ENCODE measurements around the gene ABCA1. TPM values are rescaled to one million over a fixed set of nuclear protein-coding genes. Genes with fewer than 3 reads are reported as not detected.

The ABCA1 gene
- polyA plus RNA-seq, 3 donors, result 2.0 to 5.1 (median 2.7) TPM

GRCh38 chr9:104969116-104969515, 41.2 kb upstream of the ABCA1 start:
- no peaks in the 10 kb centered on the region for H3K79me2 ChIP-seq (ENCODE audit: insufficient read depth, low read length)
- peak overlapping the region in 3 of 7 donors; percentile 30 to 98 (median 96) for H3K27ac Mint-ChIP-seq
- no peaks in the 10 kb centered on the region for H3K9me3 ChIP-seq (replicated peaks in 1 of 2; ENCODE audit: control insufficient read depth in 1 of 2, insufficient read depth in 1 of 2, low read length in 2 of 2)
- no peak overlapping the region for H3K4me3 ChIP-seq (replicated peaks in 1 of 3; ENCODE audit: low read depth in 2 of 3, low read length in 3 of 3)
- H3K4me3 Mint-ChIP-seq, result peak overlapping the region in 1 of 2 donors; percentile 89
- no peaks in the 10 kb centered on the region for H3K36me3 Mint-ChIP-seq
- H3K9ac ChIP-seq (ENCODE audit: insufficient read depth, low read length, poor library complexity, severe bottlenecking), result no peak overlapping the region
- peak overlapping the region; percentile 93 for H2AFZ ChIP-seq (ENCODE audit: insufficient read depth, low read depth, low read length, poor library complexity, severe bottlenecking)
- no peak overlapping the region for H3K27ac ChIP-seq (ENCODE audit: low read depth in 1 of 2, low read length in 2 of 2)
- H3K4me2 ChIP-seq (replicated peaks; ENCODE audit: extremely low read depth, low read length, poor library complexity, severe bottlenecking), result peak overlapping the region; percentile 97
- WGBS (ENCODE audit: insufficient coverage), result 79% methylated on average over 4 of the region's 4 CpGs
- peaks cover 18 to 19% of the 10 kb centered on the region in 2 donors for H3K4me1 ChIP-seq (ENCODE audit: control insufficient read depth in 1 of 2, insufficient read depth in 2 of 2, low read length in 2 of 2)
- no peak for TF ChIP-seq CTCF (IDR thresholded peaks at IDR 0.05)
- H3K27me3 Mint-ChIP-seq (ENCODE audit: low read depth in 3 of 3), result peaks cover 0 to 2% (median 2%) of the 10 kb centered on the region in 3 donors
- H3K36me3 ChIP-seq (replicated peaks in 1 of 2; ENCODE audit: control insufficient read depth in 1 of 2, insufficient read depth in 2 of 2, low read length in 2 of 2), result no peaks in the 10 kb centered on the region
- H3K4me1 Mint-ChIP-seq, result peaks cover 15% of the 10 kb centered on the region
- no peaks in the 10 kb centered on the region for H4K20me1 ChIP-seq (ENCODE audit: insufficient read depth, low read length)
- no peaks in the 10 kb centered on the region for H3K9me3 Mint-ChIP-seq
- intact Hi-C loops (cut with micrococcal nuclease), result loop anchor here (5.0 kb wide), 1 partner anchor 42 kb away; the partner anchor contains the start of gene ABCA1 (in 2 of the 2)
- H3K27me3 ChIP-seq (ENCODE audit: control insufficient read depth in 2 of 2, insufficient read depth in 2 of 2, low read length in 2 of 2), result no peaks in the 10 kb centered on the region
- no peak for DNase-seq

GRCh38 chr9:104968025-104968982, 40.3 kb upstream of the ABCA1 start:
- Histone ChIP-seq H3K79me2 (ENCODE audit: insufficient read depth, low read length) (no peaks in the 10 kb centered on the region), H3K9ac (ENCODE audit: insufficient read depth, low read length, poor library complexity, severe bottlenecking) (peak overlapping the region; percentile 54)

More at GRCh38 chr9:104968025-104968982, 40.3 kb upstream of the ABCA1 start:
- H3K4me3 Mint-ChIP-seq, result peak overlapping the region; percentile 89 to 96
- peak; percentile 73 to 81 (median 74) for DNase-seq
- Histone ChIP-seq H3K27ac (ENCODE audit: low read depth in 1 of 2, low read length in 2 of 2) (peak overlapping the region; percentile 61 to 75), H3K4me1 (ENCODE audit: control insufficient read depth in 1 of 2, insufficient read depth in 2 of 2, low read length in 2 of 2) (peaks cover 16 to 24% of the 10 kb centered on the region in 2 donors), H2AFZ (ENCODE audit: insufficient read depth, low read depth, low read length, poor library complexity, severe bottlenecking) (peak overlapping the region; percentile 93), H3K27me3 (ENCODE audit: control insufficient read depth in 2 of 2, insufficient read depth in 2 of 2, low read length in 2 of 2) (no peaks in the 10 kb centered on the region), H3K36me3 (replicated peaks in 1 of 2; ENCODE audit: control insufficient read depth in 1 of 2, insufficient read depth in 2 of 2, low read length in 2 of 2) (no peaks in the 10 kb centered on the region), H3K4me2 (replicated peaks; ENCODE audit: extremely low read depth, low read length, poor library complexity, severe bottlenecking) (peak overlapping the region; percentile 97), H3K4me3 (replicated peaks in 1 of 3; ENCODE audit: low read depth in 2 of 3, low read length in 3 of 3) (peak overlapping the region; percentile 58 to 82 (median 64)), H4K20me1 (ENCODE audit: insufficient read depth, low read length) (no peaks in the 10 kb centered on the region), H3K9me3 (replicated peaks in 1 of 2; ENCODE audit: control insufficient read depth in 1 of 2, insufficient read depth in 1 of 2, low read length in 2 of 2) (no peaks in the 10 kb centered on the region)
- intact Hi-C loops (cut with micrococcal nuclease), result loop anchor here (5.0 kb wide), 1 partner anchor 41 kb away; the partner anchor contains the start of gene ABCA1 (in 2 of the 2)
- 5% methylated on average over 35 of the region's 50 CpGs for WGBS (ENCODE audit: insufficient coverage)
- H3K4me1 Mint-ChIP-seq, result peaks cover 16% of the 10 kb centered on the region
- no peak for TF ChIP-seq CTCF (IDR thresholded peaks at IDR 0.05)
- H3K36me3 Mint-ChIP-seq, result no peaks in the 10 kb centered on the region
- peaks cover 0 to 2% (median 2%) of the 10 kb centered on the region in 3 donors for H3K27me3 Mint-ChIP-seq (ENCODE audit: low read depth in 3 of 3)
- peak overlapping the region; percentile 83 to 98 (median 96) for H3K27ac Mint-ChIP-seq
- H3K9me3 Mint-ChIP-seq, result no peaks in the 10 kb centered on the region

Data from CD14-positive monocyte (primary cell).